HK-2 (cell line): ENCODE results near the gene TRAPPC5.

Experiments
- DNase-seq: peaks from one replicate; pipeline ENCODE4 v3.0.0-alpha.2; 2018; ENCODE audit not compliant: unreplicated experiment

TRAPPC5 gene

GRCh38 chr19:7701049-7701653 lies 20.5 kb downstream of the TRAPPC5 start:
- no peak for DNase-seq

DNA sequence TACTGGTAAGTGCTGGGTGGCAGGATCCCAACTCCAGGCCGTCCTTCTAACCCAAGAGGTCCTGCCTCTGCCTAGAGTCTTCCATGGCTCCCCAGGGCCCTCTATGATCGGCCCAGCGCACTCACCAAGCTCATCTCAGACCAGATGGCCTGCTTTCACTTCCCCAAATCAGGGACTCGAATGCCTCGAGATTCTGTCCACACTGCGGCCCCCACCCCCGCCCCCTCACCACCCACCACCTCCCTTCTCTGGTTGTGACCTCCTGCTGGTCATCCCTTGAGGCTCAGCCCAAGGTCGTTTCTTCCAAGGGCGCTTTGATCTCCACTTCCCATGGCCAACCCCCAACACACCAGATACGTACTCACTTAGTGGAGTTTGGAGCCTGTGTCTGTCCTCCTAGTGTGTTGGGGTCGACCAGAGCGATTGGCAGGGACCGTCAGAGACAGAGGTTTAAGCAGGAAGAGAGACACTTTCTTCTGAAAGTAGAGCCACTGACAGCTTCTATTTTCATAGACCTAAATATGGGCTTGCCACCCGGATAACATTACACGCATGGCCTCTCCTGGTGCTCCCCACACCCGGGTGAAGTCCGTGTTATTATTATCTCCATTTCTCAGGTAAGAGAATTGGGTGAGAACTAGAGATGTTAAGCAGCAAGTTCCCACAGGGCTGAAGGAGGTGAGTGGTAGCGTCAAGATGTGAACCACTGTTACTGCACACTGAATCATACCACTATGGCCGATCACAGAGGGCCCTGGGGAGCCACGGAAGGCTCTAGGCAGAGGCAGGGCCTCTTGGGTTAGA lies 21.2 kb downstream of the TRAPPC5 start, which contains the start of gene FCER2:
Gene FCER2, minus strand, starts transcription at position 478 of the 804 bp plus-strand sequence. CDS start 2,371 bp downstream, outside the sequence.
- DNase-seq: no peak

DNA sequence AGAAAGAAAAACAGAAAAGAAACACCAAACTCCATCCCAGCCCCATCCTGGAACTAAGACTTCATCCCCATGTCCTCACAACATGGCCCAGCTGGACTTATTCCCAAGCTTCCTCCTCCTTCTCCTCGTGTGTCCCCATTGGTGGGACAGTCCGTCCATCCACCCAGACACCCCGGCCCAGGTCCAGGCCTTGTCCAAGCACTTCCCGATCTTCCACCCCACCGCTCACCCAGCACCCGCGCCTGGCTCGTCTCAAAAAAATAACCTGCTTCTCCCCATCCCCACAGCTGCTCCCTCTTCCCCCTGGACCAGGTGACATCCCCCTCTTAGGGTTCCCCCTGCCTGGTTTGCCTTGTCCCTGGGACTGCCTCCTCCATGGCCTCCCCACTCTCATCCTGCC lies 22.7 kb downstream of the TRAPPC5 start:
- no peak for DNase-seq

DNA sequence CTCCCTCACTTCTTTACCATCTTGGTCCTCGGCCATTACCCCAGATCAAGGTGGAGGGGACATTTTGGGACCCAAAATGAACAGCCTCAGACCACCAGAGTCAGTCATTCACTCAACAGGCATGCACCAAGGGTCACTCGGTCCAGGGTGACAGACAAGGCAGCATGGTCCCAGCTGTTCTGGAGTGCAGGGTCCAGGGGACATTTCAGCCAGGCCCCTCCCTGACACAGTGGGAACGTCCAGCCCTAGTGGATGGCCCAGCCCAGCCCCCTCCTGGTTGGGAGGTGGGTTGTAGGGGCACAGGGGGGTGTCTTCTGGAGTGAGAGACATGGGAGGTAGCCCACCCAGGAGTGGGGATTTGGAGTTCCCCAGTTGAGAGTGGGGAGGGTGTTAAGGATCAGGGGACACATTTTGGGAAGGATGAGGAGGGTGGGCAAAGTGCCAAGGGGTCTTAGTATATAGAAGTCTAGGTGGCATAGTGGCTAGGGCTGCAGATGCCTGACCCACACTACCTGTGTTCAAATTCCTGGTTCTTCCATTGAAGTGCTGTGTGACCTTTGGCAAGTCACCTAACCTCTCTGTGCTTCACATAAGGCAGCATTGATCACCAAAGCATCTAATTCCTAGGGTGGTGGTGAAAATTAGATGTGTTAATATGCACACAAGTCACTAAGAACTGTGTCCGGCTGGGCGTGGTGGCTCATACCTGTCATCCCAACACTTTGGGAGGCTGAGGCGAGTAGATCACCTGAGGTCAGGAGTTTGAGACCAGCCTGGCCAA lies 23.8 kb downstream of the TRAPPC5 start:
- no peak for DNase-seq

GRCh38 chr19:7705387-7706187 lies 25.0 kb downstream of the TRAPPC5 start:
- no peak for DNase-seq

GRCh38 chr19:7706188-7706954 lies 25.7 kb downstream of the TRAPPC5 start:
- no peak for DNase-seq

GRCh38 chr19:7706955-7707456 lies 26.4 kb downstream of the TRAPPC5 start:
- no peak for DNase-seq

DNA sequence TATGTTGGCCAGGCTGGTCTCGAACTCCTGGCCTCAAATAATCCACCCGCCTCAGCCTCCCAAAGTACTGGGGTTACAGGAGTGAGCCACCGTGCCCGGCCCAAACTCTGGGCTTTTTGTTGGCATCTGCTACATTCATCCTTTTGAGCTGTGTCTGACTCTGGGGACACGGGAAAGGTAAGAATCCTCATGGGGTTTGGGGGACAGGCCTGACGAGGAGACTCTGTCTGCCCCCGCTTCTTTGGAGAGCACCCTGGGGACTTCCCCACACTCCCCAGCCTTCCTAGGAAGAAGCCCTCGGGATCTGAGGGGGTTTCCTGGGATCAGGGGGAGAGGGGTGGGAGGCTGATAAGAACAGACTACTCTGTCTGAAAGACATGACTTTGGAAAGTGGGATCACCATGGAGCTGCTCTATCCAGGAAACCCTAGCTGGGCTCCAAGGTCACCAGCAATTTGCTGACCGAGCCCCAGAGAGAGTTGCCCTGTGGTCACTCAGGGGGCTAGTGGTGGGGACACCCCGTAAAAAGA lies 29.4 kb downstream of the TRAPPC5 start:
- DNase-seq: no peak

DNA sequence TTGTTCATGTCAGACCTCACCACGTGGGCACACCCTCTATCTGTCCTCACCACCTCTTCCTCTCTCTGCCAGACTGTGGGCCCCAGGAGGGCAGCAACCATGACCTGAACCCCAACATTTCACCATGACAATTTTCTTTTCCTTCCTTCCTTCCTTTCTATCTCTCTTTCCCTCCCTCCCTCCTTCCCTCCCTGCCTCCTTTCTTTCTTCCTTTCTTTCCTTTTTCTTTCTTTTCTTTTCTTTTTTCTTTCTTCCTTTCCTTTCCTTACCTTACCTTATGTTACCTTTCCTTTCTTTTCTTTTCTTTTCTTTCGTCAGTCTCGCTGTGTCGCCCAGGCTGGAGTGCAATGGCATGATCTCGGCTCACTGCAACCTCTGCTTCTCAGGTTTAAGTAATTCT lies 30.0 kb downstream of the TRAPPC5 start:
- DNase-seq: no peak

DNA sequence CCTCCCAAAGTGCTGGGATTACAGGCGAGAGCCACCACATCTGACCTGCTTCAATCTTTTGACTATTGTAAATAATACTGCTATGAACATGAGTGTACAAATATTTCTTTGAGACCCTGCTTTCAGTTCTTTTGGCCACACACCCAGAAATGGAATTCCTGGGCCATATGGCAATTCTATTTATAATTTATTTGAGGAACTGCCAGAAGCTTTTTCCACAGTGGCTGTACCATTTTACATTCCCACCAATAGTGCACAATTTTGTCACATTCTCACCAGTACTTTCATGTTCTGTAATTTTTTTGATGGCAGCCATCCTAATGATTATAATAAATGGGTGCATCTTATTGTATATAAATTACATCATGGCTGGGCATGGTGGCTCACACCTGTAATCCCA lies 35.0 kb downstream of the TRAPPC5 start:
- no peak for DNase-seq

DNA sequence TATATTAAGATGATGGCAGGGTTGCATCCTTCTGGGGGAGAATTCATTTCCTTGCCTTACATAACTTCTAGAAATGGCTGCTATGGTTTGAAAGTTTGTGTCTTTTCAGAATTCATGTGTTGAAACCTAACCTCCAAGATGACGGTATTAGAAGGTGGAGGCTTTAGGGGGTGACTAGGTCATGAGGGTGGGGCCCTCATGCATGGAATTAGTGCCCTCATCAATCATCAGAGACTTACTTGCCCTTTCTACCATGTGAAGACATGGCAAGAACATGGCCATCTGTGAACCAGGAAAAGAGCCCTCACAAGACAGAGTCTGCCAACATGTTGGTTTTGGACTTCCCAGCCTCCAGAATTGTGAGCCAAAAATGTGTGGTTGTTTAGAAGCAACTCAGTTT lies 36.1 kb downstream of the TRAPPC5 start:
- DNase-seq: no peak

DNA sequence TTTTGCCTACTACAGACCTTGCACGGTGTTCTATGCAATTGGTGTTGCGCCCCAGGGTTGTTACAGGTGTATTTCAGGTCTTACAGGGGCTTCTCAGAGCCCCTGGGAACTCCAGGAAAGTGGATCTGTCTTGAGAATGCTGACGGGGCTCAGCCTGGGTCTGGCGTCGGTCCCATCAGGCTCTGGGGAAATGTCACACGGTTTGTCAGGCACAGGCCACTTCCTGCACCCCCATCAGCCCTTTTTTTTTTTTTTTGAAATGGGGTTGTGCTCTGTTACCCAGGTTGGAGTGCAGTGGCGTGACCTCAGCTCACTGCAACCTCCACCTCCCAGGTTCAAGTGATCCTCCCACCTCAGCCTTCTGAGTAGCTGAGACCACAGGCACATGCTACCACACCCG lies 38.0 kb downstream of the TRAPPC5 start:
- DNase-seq: no peak

GRCh38 chr19:7720351-7720750 lies 39.7 kb downstream of the TRAPPC5 start:
- DNase-seq: no peak

DNA sequence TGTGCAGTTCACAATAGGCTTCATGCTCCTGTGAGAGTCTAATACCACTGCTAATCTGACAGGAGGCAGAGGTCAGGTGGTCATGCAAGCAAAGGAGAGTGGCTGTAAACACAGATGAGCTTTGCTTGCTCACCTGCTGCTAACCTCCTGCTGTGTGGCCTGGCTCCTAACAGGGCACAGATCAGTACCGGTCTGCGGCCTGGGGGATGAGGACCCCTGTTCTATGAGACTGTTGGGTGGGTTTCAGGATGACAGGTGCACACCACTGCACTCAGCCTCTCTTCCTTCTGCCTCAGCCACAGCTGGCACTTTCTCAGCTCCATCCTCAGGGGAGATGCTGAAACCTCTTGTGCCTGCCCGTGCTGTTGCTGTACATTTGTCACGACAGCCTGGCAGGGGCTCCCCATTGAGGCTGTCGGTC lies 41.6 kb downstream of the TRAPPC5 start:
- no peak for DNase-seq

DNA sequence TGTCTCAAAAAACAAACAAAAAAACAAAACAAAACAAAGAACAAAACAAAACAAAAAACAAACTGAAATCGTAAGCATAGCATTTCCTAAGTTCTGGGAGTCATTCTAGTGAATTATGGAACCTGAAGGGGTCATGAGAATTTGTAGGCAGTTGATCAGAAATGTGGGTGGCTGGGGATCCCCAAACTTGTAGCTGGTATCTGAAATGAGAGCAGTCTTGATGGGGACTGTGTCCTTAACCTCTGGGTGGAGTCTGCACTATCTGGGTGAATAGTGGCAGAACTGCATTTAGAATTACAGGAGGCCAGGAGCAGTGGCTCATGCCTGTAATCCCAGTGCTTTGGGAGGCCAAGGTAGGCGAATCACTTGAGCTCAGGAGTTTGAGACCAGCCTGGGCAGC lies 45.2 kb downstream of the TRAPPC5 start:
- no peak for DNase-seq

DNA sequence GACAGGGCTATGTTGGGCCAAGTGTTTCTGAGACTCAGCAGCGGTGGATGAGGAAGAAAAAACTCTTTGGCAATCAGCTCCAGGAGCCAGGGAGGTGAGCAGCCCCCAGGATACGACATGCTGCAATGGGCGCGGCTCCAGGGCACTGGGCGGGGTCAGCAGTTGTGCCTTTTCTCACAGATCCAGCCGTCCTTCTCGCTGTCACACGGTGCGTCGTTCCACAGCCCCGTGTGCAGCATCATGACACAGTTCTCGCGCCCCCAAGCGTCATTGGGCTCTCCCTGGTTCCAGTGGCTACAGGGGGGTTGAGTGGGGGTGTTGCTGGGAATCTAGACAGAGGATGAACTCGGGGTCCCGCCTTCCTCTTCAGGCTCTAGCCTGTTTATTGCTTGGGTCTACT lies 48.6 kb downstream of the TRAPPC5 start:
- DNase-seq: no peak

GRCh38 chr19:7729831-7730285 lies 49.2 kb downstream of the TRAPPC5 start:
- no peak for DNase-seq

- DNase-seq: no peak
These were observed 49.9 kb downstream of the TRAPPC5 start for GRCh38 chr19:7730286-7731217.

DNA sequence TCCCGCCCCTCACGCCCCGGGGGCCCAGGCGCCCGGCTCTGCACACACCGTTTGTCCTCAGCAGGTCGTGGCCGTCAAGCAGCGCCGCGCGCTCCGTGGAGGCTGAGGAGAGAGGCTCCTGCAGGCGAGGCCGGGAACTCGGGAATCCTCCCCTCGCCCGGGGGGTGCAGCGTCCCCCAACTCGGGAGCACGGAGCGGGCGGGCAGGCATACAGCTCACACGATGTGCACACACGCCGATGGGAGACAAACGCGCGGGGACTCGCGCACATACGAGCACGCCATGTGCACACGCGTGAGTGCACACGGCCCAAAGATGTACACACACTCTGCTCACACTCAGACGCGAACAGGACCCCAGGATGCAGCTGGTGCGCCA lies 50.6 kb downstream of the TRAPPC5 start:
- no peak for DNase-seq
